K562 (cell line): ENCODE measurements around the gene SMIM12. TPM values are rescaled to one million over a fixed set of nuclear protein-coding genes. Genes with fewer than 3 reads are reported as not detected.

Source experiments
- HSF4 ChIP-seq: fragments of 250-450 bp; sonication (Bioruptor Pico); IDR thresholded peaks from 2 replicates; pipeline ENCODE4 v2.1.2; 2022; ENCODE audit warnings: mild to moderate bottlenecking, moderate library complexity, borderline replicate concordance
- KAT8 ChIP-seq: fragments of 450-650 bp; IDR thresholded peaks from 2 replicates; pipeline ENCODE4 v1.6.1; 2016; ENCODE audit warnings: low read depth, mild to moderate bottlenecking
- KDM1A ChIP-seq, 2 experiments: fragments of 450-650 bp; IDR thresholded peaks; 2 replicates each; pipeline ENCODE4 v1.6.1; 2016; ENCODE audit warnings: mild to moderate bottlenecking in 2 of 2
- MCM2 ChIP-seq: fragments of 450-650 bp; IDR thresholded peaks from 2 replicates; pipeline ENCODE4 v1.6.1; 2017; ENCODE audit warnings: low read depth, mild to moderate bottlenecking
- MTA2 ChIP-seq: fragments of 450-650 bp; IDR thresholded peaks from 2 replicates; pipeline ENCODE4 v1.6.1; 2016; ENCODE audit warnings: low read depth
- NBN ChIP-seq: fragments of 450-650 bp; IDR thresholded peaks from 2 replicates; pipeline ENCODE4 v1.6.1; 2016; ENCODE audit warnings: low read depth, mild to moderate bottlenecking
- NCOA4 ChIP-seq: fragments of 450-650 bp; IDR thresholded peaks from 2 replicates; pipeline ENCODE4 v1.6.1; 2018; ENCODE audit warnings: mild to moderate bottlenecking; ENCODE audit not compliant: partially characterized antibody
- NR4A1 ChIP-seq, 2 experiments: fragments of 250-450 bp in 1 of 2; fragments of 450-650 bp in 1 of 2; sonication (Bioruptor Pico) in 1 of 2; IDR thresholded peaks; 2 replicates each; pipeline versions ENCODE4 v1.4.0 to v1.6.1; 2016 to 2020; ENCODE audit warnings: mild to moderate bottlenecking in 2 of 2, missing compliant biosample characterization in 1 of 2, missing genetic modification characterization in 1 of 2, moderate library complexity in 1 of 2
- PYGO2 ChIP-seq: fragments of 450-650 bp; IDR thresholded peaks from 2 replicates; pipeline ENCODE4 v1.6.1; 2016; ENCODE audit warnings: mild to moderate bottlenecking, missing genetic modification characterization, moderate library complexity, missing compliant biosample characterization
- ZNF23 ChIP-seq: fragments of 250-450 bp; sonication (Bioruptor Pico); IDR thresholded peaks from 2 replicates; pipeline ENCODE4 v1.4.0; 2020; ENCODE audit warnings: mild to moderate bottlenecking
- ZNF274 ChIP-seq: IDR thresholded peaks from 2 replicates; pipeline ENCODE4 v1.6.1; 2011; ENCODE audit warnings: low read depth, mild to moderate bottlenecking, low read length, moderate library complexity, borderline replicate concordance
- ZNF384 ChIP-seq: IDR thresholded peaks from 2 replicates; pipeline ENCODE4 v1.6.1; 2012; ENCODE audit warnings: low read depth, low read length, improper control_type of control experiment
- ZNF551 ChIP-seq: fragments of 250-450 bp; sonication (Bioruptor Pico); IDR thresholded peaks from 2 replicates; pipeline ENCODE4 v1.5.0; 2021; ENCODE audit warnings: mild to moderate bottlenecking, moderate library complexity
- ZNF589 ChIP-seq: fragments of 200-800 bp; sonication (Bioruptor generic); IDR thresholded peaks from 2 replicates; pipeline ENCODE4 v1.6.1; 2016; ENCODE audit warnings: low read depth, missing genetic modification characterization, missing compliant biosample characterization
- polyA plus RNA-seq, 8 experiments: library from polyadenylated mRNA; depleted of rRNA in 4 of 8; stranded (reverse) in 5 of 8; unstranded in 3 of 8; fragments of >200 nt; fragmentation: Nextera tagmentation in 2 of 8; fragmentation: Illumina TruSeq in 1 of 8; extraction: Ambion mirVana in 2 of 8; extraction: Trizol in 1 of 8; gene quantifications; 2 replicates each; pipeline versions ENCODE4 v1.2.1 to v1.2.3, GENCODE V29; 2011 to 2014; ENCODE audit warnings: inconsistent platforms in 1 of 8, missing spikeins in 1 of 8
- total RNA-seq, 7 experiments: library from RNA; depleted of rRNA in 6 of 7; stranded (reverse); fragments of >200 nt in 6 of 7; fragmentation: Illumina TruSeq in 2 of 7; extraction: Trizol in 2 of 7; gene quantifications; 2 replicates each; pipeline versions ENCODE4 v1.2.1 to v1.2.3, GENCODE V29; 2011 to 2021; ENCODE audit warnings: low replicate concordance in 1 of 7
- TF ChIP-seq, protein P1 (sequence below): sonication (generic); formaldehyde crosslinking; IDR thresholded peaks from 2 replicates; pipeline ENCODE4 v1.8.0; 2022; ENCODE audit warnings: missing genetic modification reagents, mild to moderate bottlenecking, moderate library complexity, borderline replicate concordance
- TF ChIP-seq, protein P2 (sequence below): fragments of 450-650 bp; IDR thresholded peaks from 2 replicates; pipeline ENCODE4 v1.6.1; 2017; ENCODE audit warnings: antibody characterized with exemption, mild to moderate bottlenecking
- TF ChIP-seq, protein P3 (sequence below): sonication (generic); formaldehyde crosslinking; IDR thresholded peaks from 2 replicates; pipeline ENCODE4 v1.8.0; 2022; ENCODE audit warnings: missing genetic modification reagents, mild to moderate bottlenecking, borderline replicate concordance
- TF ChIP-seq, protein P4 (sequence below): fragments of 450-650 bp; formaldehyde crosslinking; IDR thresholded peaks from 2 replicates; pipeline ENCODE4 v1.4.0; 2020; ENCODE audit warnings: mild to moderate bottlenecking, moderate library complexity

Gene SMIM12
- total and polyA plus RNA-seq, 9 of the 15 experiments (the other 6 are each of a cell fraction or from before 2014, with no cell fraction given) = 51.7 to 112 (median 63.9) TPM

DNA sequence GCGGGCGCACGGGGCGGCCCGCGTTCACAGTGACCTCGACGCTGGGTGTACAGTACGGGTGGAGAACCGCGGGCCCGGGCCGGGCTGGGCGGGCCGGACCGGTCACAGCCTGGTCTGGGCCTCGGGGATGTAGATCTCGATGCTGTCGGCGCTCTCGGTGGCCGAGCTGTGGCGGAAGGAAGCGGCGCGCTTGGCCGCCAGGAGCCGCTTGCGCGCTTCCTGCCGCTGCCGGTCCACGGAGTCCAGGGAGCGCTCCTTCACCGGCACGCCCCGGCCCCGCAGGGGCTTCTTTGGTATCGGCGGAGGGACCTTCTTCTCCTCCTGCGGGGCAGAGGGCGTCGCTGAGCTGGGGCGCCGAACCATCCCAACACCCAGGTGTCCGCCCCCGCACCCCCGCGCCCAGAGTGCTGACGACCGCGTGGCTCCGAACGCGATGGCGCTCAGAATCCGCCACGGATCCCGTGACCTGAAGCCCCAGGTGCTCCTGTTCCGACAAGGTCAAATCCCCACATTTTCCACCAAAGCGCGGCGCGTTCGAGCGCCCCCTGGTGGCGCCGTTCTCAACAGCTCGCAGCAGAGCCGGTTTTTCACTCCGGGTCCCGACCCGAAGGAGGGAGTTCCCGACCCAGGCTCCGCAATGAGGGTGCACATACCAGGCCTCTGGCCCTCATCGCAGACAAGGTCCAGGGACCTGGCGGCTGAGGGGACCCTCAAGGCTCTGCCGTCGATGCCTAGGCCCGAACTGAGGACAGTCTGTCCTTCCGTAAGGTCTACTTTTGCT, 6.6 kb upstream of the SMIM12 start (continued):
- TF ChIP-seq, protein P1, sequence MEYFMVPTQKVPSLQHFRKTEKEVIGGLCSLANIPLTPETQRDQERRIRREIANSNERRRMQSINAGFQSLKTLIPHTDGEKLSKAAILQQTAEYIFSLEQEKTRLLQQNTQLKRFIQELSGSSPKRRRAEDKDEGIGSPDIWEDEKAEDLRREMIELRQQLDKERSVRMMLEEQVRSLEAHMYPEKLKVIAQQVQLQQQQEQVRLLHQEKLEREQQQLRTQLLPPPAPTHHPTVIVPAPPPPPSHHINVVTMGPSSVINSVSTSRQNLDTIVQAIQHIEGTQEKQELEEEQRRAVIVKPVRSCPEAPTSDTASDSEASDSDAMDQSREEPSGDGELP (CRISPR knock-in tag) = peak; percentile 69
- TF ChIP-seq PYGO2 (tag) = no peak
- TF ChIP-seq, protein P2, sequence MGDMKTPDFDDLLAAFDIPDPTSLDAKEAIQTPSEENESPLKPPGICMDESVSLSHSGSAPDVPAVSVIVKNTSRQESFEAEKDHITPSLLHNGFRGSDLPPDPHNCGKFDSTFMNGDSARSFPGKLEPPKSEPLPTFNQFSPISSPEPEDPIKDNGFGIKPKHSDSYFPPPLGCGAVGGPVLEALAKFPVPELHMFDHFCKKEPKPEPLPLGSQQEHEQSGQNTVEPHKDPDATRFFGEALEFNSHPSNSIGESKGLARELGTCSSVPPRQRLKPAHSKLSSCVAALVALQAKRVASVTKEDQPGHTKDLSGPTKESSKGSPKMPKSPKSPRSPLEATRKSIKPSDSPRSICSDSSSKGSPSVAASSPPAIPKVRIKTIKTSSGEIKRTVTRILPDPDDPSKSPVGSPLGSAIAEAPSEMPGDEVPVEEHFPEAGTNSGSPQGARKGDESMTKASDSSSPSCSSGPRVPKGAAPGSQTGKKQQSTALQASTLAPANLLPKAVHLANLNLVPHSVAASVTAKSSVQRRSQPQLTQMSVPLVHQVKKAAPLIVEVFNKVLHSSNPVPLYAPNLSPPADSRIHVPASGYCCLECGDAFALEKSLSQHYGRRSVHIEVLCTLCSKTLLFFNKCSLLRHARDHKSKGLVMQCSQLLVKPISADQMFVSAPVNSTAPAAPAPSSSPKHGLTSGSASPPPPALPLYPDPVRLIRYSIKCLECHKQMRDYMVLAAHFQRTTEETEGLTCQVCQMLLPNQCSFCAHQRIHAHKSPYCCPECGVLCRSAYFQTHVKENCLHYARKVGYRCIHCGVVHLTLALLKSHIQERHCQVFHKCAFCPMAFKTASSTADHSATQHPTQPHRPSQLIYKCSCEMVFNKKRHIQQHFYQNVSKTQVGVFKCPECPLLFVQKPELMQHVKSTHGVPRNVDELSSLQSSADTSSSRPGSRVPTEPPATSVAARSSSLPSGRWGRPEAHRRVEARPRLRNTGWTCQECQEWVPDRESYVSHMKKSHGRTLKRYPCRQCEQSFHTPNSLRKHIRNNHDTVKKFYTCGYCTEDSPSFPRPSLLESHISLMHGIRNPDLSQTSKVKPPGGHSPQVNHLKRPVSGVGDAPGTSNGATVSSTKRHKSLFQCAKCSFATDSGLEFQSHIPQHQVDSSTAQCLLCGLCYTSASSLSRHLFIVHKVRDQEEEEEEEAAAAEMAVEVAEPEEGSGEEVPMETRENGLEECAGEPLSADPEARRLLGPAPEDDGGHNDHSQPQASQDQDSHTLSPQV = no peak; the same call in 1 of the 2 replicates
- no peak for TF ChIP-seq ZNF384
- no peak for TF ChIP-seq ZNF551
- no peak for TF ChIP-seq ZNF589 (CRISPR knock-in tag)
- no peak for TF ChIP-seq NCOA4
- no peak for TF ChIP-seq MTA2
- TF ChIP-seq ZNF23 (CRISPR knock-in tag) = no peak
- TF ChIP-seq, protein P3, sequence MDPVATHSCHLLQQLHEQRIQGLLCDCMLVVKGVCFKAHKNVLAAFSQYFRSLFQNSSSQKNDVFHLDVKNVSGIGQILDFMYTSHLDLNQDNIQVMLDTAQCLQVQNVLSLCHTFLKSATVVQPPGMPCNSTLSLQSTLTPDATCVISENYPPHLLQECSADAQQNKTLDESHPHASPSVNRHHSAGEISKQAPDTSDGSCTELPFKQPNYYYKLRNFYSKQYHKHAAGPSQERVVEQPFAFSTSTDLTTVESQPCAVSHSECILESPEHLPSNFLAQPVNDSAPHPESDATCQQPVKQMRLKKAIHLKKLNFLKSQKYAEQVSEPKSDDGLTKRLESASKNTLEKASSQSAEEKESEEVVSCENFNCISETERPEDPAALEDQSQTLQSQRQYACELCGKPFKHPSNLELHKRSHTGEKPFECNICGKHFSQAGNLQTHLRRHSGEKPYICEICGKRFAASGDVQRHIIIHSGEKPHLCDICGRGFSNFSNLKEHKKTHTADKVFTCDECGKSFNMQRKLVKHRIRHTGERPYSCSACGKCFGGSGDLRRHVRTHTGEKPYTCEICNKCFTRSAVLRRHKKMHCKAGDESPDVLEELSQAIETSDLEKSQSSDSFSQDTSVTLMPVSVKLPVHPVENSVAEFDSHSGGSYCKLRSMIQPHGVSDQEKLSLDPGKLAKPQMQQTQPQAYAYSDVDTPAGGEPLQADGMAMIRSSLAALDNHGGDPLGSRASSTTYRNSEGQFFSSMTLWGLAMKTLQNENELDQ (CRISPR knock-in tag) = no peak
- TF ChIP-seq MCM2 = no peak
- TF ChIP-seq NR4A1 (CRISPR knock-in tag; IDR thresholded peaks at IDR 0.05) = no peak
- TF ChIP-seq NR4A1 (tag; IDR thresholded peaks at IDR 0.05) = no peak
- TF ChIP-seq NBN = peak; percentile 51; the same call in 1 of the 2 replicates
- TF ChIP-seq, protein P4, sequence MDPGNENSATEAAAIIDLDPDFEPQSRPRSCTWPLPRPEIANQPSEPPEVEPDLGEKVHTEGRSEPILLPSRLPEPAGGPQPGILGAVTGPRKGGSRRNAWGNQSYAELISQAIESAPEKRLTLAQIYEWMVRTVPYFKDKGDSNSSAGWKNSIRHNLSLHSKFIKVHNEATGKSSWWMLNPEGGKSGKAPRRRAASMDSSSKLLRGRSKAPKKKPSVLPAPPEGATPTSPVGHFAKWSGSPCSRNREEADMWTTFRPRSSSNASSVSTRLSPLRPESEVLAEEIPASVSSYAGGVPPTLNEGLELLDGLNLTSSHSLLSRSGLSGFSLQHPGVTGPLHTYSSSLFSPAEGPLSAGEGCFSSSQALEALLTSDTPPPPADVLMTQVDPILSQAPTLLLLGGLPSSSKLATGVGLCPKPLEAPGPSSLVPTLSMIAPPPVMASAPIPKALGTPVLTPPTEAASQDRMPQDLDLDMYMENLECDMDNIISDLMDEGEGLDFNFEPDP = no peak
- no peak for TF ChIP-seq ZNF274
- no peak for TF ChIP-seq KAT8
- TF ChIP-seq HSF4 (CRISPR knock-in tag) = no peak
- TF ChIP-seq KDM1A (IDR thresholded peaks at IDR 0.05) = no peak
